ENCODE measurements around the gene P2RX3.

DNA sequence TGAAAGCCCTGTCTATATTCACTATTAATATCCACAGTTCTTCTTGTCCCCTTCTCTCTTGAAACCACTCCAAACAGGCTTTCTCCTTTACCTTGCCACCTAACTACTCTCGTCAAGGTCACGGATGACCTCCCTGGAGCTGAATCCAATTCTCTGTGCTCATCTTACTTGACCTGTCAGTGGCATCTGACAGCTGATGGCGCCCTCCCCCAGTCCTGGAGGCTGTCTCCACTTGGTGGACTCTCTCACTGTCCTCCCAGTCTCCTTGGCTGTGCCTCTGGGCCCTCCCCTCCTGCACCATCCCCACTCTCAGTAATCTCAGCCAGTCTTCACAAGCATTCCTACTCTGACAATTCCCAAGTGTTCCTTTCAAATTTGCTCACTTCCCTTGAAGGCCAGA is 22.1 kb upstream of the P2RX3 start:
- TF ChIP-seq, protein P1, sequence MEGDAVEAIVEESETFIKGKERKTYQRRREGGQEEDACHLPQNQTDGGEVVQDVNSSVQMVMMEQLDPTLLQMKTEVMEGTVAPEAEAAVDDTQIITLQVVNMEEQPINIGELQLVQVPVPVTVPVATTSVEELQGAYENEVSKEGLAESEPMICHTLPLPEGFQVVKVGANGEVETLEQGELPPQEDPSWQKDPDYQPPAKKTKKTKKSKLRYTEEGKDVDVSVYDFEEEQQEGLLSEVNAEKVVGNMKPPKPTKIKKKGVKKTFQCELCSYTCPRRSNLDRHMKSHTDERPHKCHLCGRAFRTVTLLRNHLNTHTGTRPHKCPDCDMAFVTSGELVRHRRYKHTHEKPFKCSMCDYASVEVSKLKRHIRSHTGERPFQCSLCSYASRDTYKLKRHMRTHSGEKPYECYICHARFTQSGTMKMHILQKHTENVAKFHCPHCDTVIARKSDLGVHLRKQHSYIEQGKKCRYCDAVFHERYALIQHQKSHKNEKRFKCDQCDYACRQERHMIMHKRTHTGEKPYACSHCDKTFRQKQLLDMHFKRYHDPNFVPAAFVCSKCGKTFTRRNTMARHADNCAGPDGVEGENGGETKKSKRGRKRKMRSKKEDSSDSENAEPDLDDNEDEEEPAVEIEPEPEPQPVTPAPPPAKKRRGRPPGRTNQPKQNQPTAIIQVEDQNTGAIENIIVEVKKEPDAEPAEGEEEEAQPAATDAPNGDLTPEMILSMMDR (IDR thresholded peaks at IDR 0.05) = no peak
- TF ChIP-seq POLR2A (IDR thresholded peaks at IDR 0.05) (no peak), POLR2AphosphoS5 (IDR thresholded peaks at IDR 0.05) (no peak)
